Measurements from ENCODE around the gene TMEM174.

DNA sequence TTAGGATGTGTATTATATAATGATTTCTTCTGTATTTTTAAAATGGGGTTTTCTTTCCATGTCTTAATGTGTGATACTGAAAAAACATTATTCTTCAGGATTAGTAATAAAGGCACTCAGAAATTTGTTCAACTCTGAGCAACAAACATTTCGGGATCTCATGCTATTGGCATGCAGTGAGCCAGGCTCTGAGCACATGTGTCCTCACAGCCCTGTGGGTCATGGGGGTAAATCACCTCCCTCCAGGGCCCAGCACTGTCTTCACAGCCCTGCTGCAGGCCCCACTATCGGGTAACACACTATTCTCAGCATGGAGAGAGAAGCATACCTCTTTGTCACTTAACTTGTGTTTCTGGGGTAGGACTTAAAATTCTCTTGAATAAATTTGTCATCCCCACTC is 14.0 kb downstream of the TMEM174 start:
- TF ChIP-seq, protein P1, sequence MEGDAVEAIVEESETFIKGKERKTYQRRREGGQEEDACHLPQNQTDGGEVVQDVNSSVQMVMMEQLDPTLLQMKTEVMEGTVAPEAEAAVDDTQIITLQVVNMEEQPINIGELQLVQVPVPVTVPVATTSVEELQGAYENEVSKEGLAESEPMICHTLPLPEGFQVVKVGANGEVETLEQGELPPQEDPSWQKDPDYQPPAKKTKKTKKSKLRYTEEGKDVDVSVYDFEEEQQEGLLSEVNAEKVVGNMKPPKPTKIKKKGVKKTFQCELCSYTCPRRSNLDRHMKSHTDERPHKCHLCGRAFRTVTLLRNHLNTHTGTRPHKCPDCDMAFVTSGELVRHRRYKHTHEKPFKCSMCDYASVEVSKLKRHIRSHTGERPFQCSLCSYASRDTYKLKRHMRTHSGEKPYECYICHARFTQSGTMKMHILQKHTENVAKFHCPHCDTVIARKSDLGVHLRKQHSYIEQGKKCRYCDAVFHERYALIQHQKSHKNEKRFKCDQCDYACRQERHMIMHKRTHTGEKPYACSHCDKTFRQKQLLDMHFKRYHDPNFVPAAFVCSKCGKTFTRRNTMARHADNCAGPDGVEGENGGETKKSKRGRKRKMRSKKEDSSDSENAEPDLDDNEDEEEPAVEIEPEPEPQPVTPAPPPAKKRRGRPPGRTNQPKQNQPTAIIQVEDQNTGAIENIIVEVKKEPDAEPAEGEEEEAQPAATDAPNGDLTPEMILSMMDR (IDR thresholded peaks at IDR 0.05; ENCODE audit: insufficient read depth, low read depth, low read length), result no peak
- TF ChIP-seq EZH2 (IDR thresholded peaks at IDR 0.05; ENCODE audit: insufficient read depth, low read length), result no peak

Data from astrocyte (in vitro differentiated cells and primary cell).